Activated CD4-positive, alpha-beta T cell treated with anti-CD3 and anti-CD28 coated beads, Interleukin-2, amount 50 U/mL, for 4 hours (primary cell): ENCODE data around the gene CFAP61.
"Not testable (repeated sequence)": the region's sequence is repeated elsewhere in the genome, so short reads cannot be mapped to it uniquely, and the experiment has no call there.

ENCODE experiments used
- DNase-seq, 2 experiments: peaks; one replicate each; pipeline ENCODE4 v3.0.0-alpha.2; 2020

The CFAP61 gene

DNA sequence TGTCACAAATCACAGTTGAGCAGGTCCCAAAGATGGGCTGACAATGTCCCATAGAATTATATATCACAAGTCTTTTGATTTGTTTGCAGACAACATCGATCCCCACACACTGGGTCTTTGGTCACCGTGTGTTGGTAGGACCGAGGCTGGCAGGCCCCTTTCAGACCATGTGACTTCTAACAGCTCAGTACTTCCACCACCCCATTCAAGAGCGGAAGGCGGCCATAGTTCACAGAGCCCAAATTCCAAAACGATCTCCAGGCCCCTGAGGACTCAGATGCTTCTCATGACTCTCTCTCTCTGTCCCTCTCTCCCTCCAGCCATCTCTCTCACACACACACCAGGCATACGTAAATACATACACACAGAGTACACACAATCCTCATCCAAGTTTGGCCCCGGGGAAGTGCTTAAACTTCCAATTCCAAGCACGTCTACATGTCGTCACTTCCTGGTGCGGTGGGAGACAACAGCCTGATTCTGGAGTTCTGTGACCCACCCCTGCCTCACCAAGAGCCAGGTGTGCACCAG, 159.7 kb downstream of the CFAP61 start:
- DNase-seq: no peak

GRCh38 chr20:20212675-20213096, 160.4 kb downstream of the CFAP61 start:
- DNase-seq: no peak

DNA sequence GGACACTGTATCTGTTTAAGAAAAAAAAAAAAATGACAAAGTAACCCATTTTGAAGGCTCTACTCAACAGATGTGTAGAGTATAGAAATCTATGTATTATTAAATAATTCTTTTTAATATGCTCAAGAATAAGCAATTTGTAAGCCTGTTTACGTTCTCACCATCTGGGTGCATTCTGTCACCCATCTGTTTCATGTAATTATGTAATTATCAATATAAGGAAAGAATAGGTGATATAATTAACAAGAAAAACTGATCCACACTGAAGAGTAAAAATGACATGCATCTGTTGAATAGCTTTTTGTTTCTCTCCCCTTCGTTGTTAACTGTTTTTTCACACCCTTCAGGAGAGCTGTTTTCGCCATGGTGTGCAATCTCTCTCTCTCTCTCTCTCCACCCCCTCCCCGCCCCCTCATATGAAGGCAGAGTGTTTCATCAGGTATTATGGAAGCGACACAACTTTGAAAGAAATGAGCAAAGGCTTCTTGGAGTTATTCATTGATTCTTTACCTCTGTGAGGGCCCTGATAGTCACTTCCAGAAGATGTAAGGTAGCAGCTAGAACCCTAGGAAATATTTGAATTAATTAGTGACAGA, 161.3 kb downstream of the CFAP61 start:
- DNase-seq: no peak

DNA sequence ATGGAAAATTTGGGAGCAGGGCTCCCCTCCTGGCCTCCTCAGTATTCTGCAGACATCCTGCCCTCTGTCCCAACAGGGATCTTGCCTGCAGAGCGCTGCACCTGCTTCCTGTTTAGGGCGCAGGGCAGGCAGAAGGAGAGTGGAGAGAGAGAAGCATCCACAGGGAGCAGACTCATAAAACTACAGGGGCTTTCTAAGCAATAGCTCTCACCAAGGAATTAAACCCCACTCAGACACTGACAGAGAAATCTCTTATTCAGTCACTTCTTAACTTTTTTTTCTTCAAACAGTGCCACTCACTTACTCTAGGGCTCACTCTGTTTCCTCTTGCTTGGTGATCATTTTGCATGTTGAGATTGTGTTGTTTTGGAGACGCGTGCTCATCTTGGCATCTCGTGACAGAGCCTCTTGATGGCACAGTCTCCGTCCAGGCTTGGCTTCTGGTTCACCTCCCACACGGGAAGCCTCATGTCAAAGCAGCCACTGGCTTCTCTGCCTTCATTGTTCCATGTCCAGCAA, 162.5 kb downstream of the CFAP61 start:
- no peak for DNase-seq

- no peak for DNase-seq
Measured at GRCh38 chr20:20215976-20216727, 163.8 kb downstream of the CFAP61 start.

DNA sequence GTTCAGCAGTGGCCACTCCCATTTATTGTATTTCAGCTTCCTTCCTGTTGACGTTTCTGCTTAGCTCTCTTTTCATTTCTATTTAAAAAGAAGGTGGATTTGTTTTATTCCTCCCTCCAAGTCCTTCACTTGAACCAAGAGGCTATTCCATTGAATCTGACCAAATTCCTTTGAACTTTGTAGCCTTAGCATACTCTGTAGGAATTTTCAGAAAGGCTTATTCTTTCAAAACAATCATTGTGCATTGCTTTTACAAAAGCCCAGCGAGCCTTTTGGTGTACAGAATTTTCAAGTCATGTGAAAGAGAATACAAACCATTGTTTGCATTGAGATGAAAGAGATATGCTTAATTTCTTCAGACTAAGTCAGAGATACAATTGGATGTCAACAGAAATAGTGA, 164.6 kb downstream of the CFAP61 start:
- DNase-seq: no peak

DNA sequence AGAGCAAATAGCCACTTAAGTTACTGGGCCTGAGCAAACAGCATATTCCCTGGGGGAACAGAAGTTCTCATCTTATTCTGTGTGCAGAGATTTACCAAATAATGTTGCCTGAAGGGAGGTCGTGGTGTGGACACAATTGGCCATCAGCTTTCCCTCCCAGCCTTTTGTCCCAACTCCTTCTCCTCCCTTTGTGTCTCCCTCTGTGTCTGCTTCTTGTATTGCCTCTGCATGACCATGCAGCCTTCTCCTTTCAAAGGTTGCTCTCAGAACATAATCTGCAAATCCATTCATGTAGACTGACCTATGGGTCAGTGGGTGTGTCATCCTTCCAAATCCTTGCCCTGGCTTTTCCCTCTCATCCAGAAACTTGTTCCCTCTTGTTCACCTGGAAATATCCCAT, 165.3 kb downstream of the CFAP61 start:
- no peak for DNase-seq

DNA sequence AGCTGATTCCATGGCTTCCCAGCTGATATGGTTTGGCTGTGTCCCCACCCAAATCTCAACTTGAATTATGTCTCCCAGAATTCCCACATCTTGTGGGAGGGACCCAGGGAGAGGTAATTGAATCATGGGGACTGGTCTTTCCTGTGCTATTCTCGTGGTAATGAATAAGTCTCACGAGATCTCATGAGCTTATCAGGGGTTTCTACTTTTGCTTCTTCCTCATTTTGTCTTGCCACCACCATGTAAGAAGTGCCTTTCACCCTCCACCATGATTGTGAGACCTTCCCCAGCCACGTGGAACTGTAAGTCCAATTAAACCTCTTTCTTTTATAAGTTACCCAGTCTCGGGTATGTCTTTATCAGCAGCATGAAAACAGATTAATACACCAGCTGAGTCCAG, 165.8 kb downstream of the CFAP61 start:
- DNase-seq: not testable (repeated sequence)

GRCh38 chr20:20219016-20219415, 166.7 kb downstream of the CFAP61 start:
- DNase-seq: no peak

DNA sequence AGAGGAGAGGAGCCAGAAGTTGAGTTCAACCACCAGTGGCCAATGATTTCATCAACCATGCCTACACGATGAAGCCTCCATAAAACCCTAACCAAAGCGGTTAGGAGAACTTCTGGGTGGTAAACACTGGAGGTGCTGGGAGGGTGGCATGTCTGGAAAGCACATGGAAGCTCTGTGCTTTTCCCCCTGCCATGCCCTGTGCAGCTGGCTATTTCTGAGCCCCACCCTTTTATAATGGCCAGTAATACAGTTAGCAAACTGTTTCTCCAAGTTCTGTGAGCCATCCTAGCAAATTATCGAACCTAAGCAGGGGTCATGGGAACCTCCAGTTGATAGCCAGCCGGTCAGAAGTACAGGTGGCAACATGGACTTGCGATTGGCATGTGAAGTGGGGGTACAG, 167.8 kb downstream of the CFAP61 start:
- DNase-seq: no peak

DNA sequence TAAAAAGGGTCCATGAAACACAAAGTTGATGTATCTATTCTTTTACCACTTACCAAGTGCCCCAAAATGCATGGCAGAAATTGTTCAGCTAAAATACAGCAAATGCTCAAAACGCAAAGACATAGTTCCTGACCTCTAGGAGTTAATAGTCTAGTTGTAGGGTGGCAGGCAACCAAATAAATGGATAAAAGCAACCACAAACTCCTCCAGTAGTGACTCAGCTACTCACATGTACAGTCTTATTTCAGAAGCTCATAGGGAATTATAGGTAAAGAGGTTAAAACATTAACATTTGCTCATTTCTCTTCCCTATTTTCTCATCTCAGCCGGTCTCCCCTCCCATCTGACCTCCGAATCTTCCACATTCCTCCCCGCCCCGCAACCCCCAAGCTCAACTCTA, 171.6 kb downstream of the CFAP61 start:
- DNase-seq: no peak

DNA sequence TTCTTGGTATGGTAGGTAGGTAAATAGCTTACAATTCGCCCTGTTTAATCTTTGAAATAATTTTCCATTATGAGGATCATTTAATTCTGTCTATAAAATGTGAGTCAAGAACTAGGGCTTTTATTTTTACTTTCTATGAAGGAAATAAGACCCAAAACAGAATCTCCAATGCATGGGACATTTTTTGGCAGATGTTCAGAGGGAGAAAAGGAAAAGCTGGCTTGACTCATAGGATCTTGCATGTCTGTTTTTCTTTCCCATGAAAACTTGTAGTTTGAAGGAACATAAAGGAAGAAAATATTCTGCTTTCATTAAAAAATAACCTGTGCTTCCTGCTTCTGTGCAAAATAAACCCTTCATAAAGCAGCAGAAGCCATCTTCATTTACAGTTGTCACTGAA, 172.5 kb downstream of the CFAP61 start:
- DNase-seq: no peak

GRCh38 chr20:20225325-20226043, 173.2 kb downstream of the CFAP61 start:
- no peak for DNase-seq

DNA sequence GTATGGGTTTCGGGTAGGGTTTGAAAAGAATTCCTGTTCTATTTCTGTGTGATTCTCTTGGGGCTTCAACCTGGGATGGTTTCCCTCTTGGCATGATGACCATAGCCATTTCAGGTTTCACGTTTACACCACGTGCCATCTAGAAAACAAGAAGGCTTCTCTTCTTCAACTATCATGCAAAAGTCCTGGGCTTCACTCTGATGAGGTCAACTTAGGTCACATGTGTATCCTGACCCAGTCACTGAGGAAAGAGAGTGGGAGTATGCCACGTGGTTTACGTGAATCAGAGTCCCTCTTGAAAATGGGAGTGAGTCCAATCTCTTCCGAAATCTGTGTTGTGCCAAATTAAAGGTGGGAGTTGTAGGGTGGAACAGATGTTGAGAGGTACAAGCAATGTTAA, 174.2 kb downstream of the CFAP61 start:
- DNase-seq: no peak

GRCh38 chr20:20227013-20227571, 174.8 kb downstream of the CFAP61 start:
- DNase-seq: no peak

- no peak for DNase-seq
Measured at GRCh38 chr20:20228351-20228750, 176.0 kb downstream of the CFAP61 start.

- no peak for DNase-seq
Measured at GRCh38 chr20:20229595-20229994, 177.3 kb downstream of the CFAP61 start.

- DNase-seq: no peak
Measured at GRCh38 chr20:20230741-20231140, 178.4 kb downstream of the CFAP61 start.

- no peak for DNase-seq
Measured at GRCh38 chr20:20231528-20232298, 179.4 kb downstream of the CFAP61 start.

DNA sequence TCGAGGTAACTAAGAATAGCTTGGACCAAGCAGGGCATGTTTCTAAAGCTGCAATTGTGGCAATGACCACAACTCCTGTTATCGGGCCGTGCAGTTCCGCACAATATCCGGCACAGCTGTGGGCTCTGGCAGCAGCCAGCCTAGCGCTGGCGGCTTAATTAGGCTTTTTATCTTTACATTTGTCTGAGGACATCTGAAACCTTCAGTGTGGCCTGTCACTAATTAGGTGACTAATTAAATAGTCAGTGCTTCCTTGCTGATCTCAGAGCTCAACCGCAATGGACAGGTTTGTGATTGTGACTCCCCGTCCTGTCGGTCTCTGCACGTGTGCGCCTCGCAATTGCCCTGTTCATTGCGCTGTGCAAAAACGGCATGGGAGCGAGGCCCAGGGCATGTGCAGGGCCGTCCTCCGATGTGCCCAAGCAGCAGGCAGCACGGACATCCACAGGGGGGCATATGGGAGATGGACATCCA, 180.7 kb downstream of the CFAP61 start:
- no peak for DNase-seq

DNA sequence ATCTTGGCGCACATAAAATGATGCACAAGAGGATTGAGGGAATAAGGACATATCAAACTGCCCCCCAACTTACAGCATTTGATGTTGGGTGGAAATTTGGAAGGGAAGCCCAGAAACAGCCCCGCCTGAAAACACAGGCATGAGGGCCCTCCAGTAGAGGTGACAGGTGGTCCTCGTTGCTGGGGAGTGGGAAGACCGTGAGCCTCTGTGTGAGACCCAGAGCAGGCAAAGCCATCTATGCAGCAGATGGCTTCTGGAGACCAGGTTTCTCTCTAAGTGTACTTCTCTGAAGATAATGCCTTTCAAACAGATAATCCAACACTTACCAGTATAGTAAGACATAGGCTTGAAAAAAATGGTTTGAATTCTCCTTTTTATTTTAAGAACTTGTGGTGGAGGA, 183.3 kb downstream of the CFAP61 start:
- DNase-seq: no peak
